PFSK-1 (cell line): ENCODE results near the gene UBE2H.

Source experiments
- FOXP2 ChIP-seq: optimal IDR thresholded peaks from 2 replicates; pipeline ENCODE3; 2011; ENCODE audit warnings: borderline replicate concordance, control low read depth, inconsistent platforms; ENCODE audit not compliant: insufficient read depth; ENCODE audit errors: extremely low read length, extremely low read depth
- POLR2AphosphoS5 ChIP-seq: IDR thresholded peaks from 2 replicates; pipeline ENCODE4 v1.6.1; 2012; ENCODE audit warnings: low read depth, mild to moderate bottlenecking, control low read depth, low read length, moderate library complexity
- REST ChIP-seq, 2 experiments: IDR thresholded peaks; 2 replicates each; pipeline versions ENCODE4 v1.6.1 to v1.8.0; 2011 to 2012; ENCODE audit warnings: low read depth in 2 of 2, low read length in 2 of 2, control low read depth in 1 of 2, inconsistent platforms in 1 of 2, mild to moderate bottlenecking in 1 of 2, moderate library complexity in 1 of 2; ENCODE audit not compliant: insufficient read depth in 1 of 2
- SIN3A ChIP-seq: IDR thresholded peaks from 2 replicates; pipeline ENCODE4 v1.6.1; 2012; ENCODE audit warnings: mild to moderate bottlenecking, low read length, moderate library complexity, borderline replicate concordance; ENCODE audit not compliant: insufficient read depth
- TAF1 ChIP-seq: IDR thresholded peaks from 2 replicates; pipeline ENCODE4 v1.6.1; 2012; ENCODE audit warnings: low read length, control low read depth, borderline replicate concordance; ENCODE audit not compliant: insufficient read depth

DNA sequence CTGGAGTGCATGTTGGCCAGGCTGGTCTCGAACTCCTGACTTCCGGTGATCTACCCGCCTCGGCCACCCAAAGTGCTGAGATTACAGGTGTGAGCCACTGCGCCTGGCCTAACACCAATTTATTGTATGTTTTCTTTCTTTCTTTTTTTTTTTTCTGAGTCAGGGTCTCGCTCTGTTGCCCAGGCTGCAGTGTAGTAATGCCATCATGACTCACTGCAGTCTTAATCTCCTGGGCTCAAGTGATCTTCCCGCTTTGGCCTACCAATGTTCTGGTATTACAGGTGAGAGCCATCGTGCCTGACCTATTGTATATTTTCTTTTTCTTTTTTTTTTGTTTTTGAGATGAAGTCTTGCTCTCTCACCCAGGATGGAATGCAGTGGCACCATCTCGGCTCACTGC lies 33.8 kb upstream of the UBE2H start:
- TF ChIP-seq FOXP2, result no peak
- no peak for TF ChIP-seq TAF1
- TF ChIP-seq SIN3A, result no peak
- TF ChIP-seq POLR2AphosphoS5, result no peak
- no peak for TF ChIP-seq REST (IDR thresholded peaks at IDR 0.05; ENCODE audit: insufficient read depth in 1 of 2, low read depth in 2 of 2, low read length in 2 of 2)
